GM19452 (cell line): ENCODE measurements around the gene TLR1.
"Not testable (repeated sequence)": the region's sequence is repeated elsewhere in the genome, so short reads cannot be mapped to it uniquely, and the experiment has no call there.

Source experiments
- ATAC-seq: cut with Tn5 transposase; IDR thresholded peaks from one replicate; pipeline ENCODE4 v1.9.1; 2021; ENCODE audit not compliant: unreplicated experiment

The TLR1 gene

GRCh38 chr4:38804654-38805295 lies at the start of gene TLR1:
Gene TLR1 (minus strand): TSS chr4:38804791. CDS start chr4:38798831, 5,960 bp downstream.
- ATAC-seq, result peak; percentile 23

- no peak for ATAC-seq
Measured at GRCh38 chr4:38846015-38846414, 41.4 kb upstream of the TLR1 start.

GRCh38 chr4:38842994-38843393 lies 38.4 kb upstream of the TLR1 start:
- no peak for ATAC-seq

GRCh38 chr4:38837849-38838248 lies 33.3 kb upstream of the TLR1 start:
- ATAC-seq, result no peak

GRCh38 chr4:38837334-38837733 lies 32.7 kb upstream of the TLR1 start:
- no peak for ATAC-seq

GRCh38 chr4:38834570-38834969 lies 30.0 kb upstream of the TLR1 start:
- ATAC-seq, result no peak

- ATAC-seq, result no peak
Measured at GRCh38 chr4:38832624-38833528, 28.3 kb upstream of the TLR1 start.

GRCh38 chr4:38832206-38832605 lies 27.6 kb upstream of the TLR1 start:
- no peak for ATAC-seq

GRCh38 chr4:38831653-38832052 lies 27.1 kb upstream of the TLR1 start:
- no peak for ATAC-seq

GRCh38 chr4:38829237-38829636 lies 24.6 kb upstream of the TLR1 start:
- no peak for ATAC-seq

GRCh38 chr4:38823766-38824165 lies 19.2 kb upstream of the TLR1 start:
- ATAC-seq, result no peak

GRCh38 chr4:38822748-38823303 lies 18.2 kb upstream of the TLR1 start:
- no peak for ATAC-seq

GRCh38 chr4:38821739-38822138 lies 17.1 kb upstream of the TLR1 start:
- ATAC-seq, result no peak

GRCh38 chr4:38820329-38821061 lies 15.9 kb upstream of the TLR1 start:
- ATAC-seq, result peak; percentile 55

GRCh38 chr4:38819569-38819968 lies 15.0 kb upstream of the TLR1 start:
- no peak for ATAC-seq

GRCh38 chr4:38818441-38818976 lies 13.9 kb upstream of the TLR1 start:
- peak; percentile 51 for ATAC-seq

- no peak for ATAC-seq
Measured at GRCh38 chr4:38815885-38816782, 11.5 kb upstream of the TLR1 start.

- no peak for ATAC-seq
Measured at GRCh38 chr4:38814386-38814785, 9.8 kb upstream of the TLR1 start.

- ATAC-seq, result no peak
Measured at GRCh38 chr4:38811297-38811696, 6.7 kb upstream of the TLR1 start.

- not testable (repeated sequence) for ATAC-seq
Measured at GRCh38 chr4:38807462-38807861, 2.9 kb upstream of the TLR1 start.
